Right lobe of liver (tissue), 4 donors: ENCODE data around the gene LPIN1.

Experiments
- CTCF ChIP-seq, 4 donors: fragments of 200-600 bp in 3 of 4; fragments of 450-650 bp in 1 of 4; IDR thresholded peaks; one replicate each; pipeline versions ENCODE4 v1.5.1 to v1.8.0; 2016 to 2022; ENCODE audit warnings: antibody characterized with exemption in 4 of 4, mild to moderate bottlenecking in 2 of 4
- POLR2A ChIP-seq: fragments of 450-650 bp; IDR thresholded peaks from one replicate; pipeline ENCODE4 v1.6.1; 2017; ENCODE audit warnings: antibody characterized with exemption, mild to moderate bottlenecking
- donor health status: DM: no; HTN: no; CAD: no.
- donor health status: DM: no; HTN: no; CAD: no.
- donor health status: DM: no; HTN: yes; CAD: no.

GRCh38 chr2:11705063-11705462, 41.4 kb upstream of the LPIN1 start:
- TF ChIP-seq CTCF (IDR thresholded peaks at IDR 0.05) (no peak), POLR2A (no peak)
